ENCODE data around the gene GRAP.

The GRAP gene

DNA sequence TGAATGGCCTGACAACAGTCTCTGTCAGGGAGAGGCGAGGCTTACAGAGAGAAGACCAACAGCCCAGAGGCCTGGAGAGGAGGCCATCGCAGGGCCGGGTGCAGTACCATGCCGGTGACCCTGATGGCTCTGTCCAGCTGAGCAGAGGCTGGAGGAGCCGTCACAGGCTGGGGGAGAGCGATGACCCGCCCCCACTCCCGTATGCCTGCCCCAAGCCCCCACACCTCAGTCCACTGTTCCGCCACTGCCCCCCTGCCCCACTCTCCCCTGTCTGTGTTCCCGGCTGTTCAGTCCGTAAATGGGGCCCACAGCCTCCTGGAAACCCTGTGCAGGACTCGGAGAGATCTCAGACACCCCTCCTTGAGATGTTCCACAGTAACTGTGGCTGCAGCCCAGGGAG, 29.4 kb downstream of the GRAP start:
- no peak for ATAC-seq (ENCODE audit: insufficient read depth, low read depth)
- no peaks in the 10 kb centered on the region for H3K4me1 ChIP-seq (ENCODE audit: insufficient read depth, low read length)
- TF ChIP-seq, protein P1, sequence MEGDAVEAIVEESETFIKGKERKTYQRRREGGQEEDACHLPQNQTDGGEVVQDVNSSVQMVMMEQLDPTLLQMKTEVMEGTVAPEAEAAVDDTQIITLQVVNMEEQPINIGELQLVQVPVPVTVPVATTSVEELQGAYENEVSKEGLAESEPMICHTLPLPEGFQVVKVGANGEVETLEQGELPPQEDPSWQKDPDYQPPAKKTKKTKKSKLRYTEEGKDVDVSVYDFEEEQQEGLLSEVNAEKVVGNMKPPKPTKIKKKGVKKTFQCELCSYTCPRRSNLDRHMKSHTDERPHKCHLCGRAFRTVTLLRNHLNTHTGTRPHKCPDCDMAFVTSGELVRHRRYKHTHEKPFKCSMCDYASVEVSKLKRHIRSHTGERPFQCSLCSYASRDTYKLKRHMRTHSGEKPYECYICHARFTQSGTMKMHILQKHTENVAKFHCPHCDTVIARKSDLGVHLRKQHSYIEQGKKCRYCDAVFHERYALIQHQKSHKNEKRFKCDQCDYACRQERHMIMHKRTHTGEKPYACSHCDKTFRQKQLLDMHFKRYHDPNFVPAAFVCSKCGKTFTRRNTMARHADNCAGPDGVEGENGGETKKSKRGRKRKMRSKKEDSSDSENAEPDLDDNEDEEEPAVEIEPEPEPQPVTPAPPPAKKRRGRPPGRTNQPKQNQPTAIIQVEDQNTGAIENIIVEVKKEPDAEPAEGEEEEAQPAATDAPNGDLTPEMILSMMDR (IDR thresholded peaks at IDR 0.05; ENCODE audit: borderline replicate concordance, extremely low read depth, low read length, poor library complexity, severe bottlenecking) = no peak
- TF ChIP-seq EZH2 (IDR thresholded peaks at IDR 0.05; ENCODE audit: borderline replicate concordance, low read depth, low read length, severe bottlenecking) = no peak

DNA sequence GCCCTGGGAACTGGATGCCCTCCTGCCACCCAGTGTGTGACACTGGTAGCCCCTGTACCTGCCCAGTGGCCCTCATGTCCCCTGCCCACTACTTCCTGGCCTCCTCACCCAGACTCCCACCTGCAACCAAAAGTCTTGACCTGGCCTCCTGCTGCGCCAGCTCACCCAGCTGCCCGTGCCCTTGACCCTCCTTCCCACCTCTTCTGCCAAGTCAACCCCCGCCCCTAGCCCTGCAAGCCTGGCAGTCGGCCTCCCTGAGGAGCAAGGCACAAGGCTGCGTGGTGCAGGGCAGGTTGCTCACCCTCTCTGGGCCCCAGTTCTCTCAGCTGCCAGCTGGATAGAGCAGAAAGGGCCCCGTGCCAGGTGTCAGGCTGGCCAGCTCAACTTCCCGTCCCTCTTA, 29.9 kb downstream of the GRAP start:
- Histone ChIP-seq H3K9ac (ENCODE audit: low read depth, low read length) (no peak overlapping the region), H3K79me2 (ENCODE audit: insufficient read depth, low read length) (no peaks in the 10 kb centered on the region), H3K9me3 (ENCODE audit: insufficient read depth, low read length, severe bottlenecking) (no peaks in the 10 kb centered on the region), H3K27me3 (ENCODE audit: insufficient read depth, low read length, poor library complexity) (no peaks in the 10 kb centered on the region), H2AFZ (ENCODE audit: low read depth, low read length) (no peak overlapping the region), H3K4me1 (ENCODE audit: insufficient read depth, low read length) (no peaks in the 10 kb centered on the region), H3K4me3 (ENCODE audit: low read depth in 1 of 2, low read length in 2 of 2) (no peak overlapping the region), H4K20me1 (ENCODE audit: insufficient read depth, low read length) (peaks cover 15% of the 10 kb centered on the region; the same call in 1 of the 2 replicates), H3K27ac (ENCODE audit: low read length) (no peak overlapping the region), H3K4me2 (ENCODE audit: insufficient read depth, low read length) (no peak overlapping the region), H3K36me3 (ENCODE audit: insufficient read depth, low read length) (peaks cover 8% of the 10 kb centered on the region)
- ATAC-seq (ENCODE audit: insufficient read depth, low read depth) (no peak), DNase-seq (no peak)
- TF ChIP-seq, protein P1 (IDR thresholded peaks at IDR 0.05; ENCODE audit: borderline replicate concordance, extremely low read depth, low read length, poor library complexity, severe bottlenecking) = no peak
- no peak for TF ChIP-seq EZH2 (IDR thresholded peaks at IDR 0.05; ENCODE audit: borderline replicate concordance, low read depth, low read length, severe bottlenecking)

More for the DNA sequence above, 29.4 kb downstream of the GRAP start:
- Histone ChIP-seq H3K4me3 (ENCODE audit: low read depth in 1 of 2, low read length in 2 of 2) (no peak overlapping the region), H3K27me3 (ENCODE audit: insufficient read depth, low read length, poor library complexity) (no peaks in the 10 kb centered on the region), H3K9me3 (ENCODE audit: insufficient read depth, low read length, severe bottlenecking) (no peaks in the 10 kb centered on the region), H4K20me1 (ENCODE audit: insufficient read depth, low read length) (peaks cover 19% of the 10 kb centered on the region; the same call in 1 of the 2 replicates), H2AFZ (ENCODE audit: low read depth, low read length) (no peak overlapping the region), H3K4me2 (ENCODE audit: insufficient read depth, low read length) (no peak overlapping the region), H3K79me2 (ENCODE audit: insufficient read depth, low read length) (no peaks in the 10 kb centered on the region), H3K27ac (ENCODE audit: low read length) (no peak overlapping the region), H3K36me3 (ENCODE audit: insufficient read depth, low read length) (peaks cover 11% of the 10 kb centered on the region), H3K9ac (ENCODE audit: low read depth, low read length) (no peak overlapping the region)
- DNase-seq = no peak

DNA sequence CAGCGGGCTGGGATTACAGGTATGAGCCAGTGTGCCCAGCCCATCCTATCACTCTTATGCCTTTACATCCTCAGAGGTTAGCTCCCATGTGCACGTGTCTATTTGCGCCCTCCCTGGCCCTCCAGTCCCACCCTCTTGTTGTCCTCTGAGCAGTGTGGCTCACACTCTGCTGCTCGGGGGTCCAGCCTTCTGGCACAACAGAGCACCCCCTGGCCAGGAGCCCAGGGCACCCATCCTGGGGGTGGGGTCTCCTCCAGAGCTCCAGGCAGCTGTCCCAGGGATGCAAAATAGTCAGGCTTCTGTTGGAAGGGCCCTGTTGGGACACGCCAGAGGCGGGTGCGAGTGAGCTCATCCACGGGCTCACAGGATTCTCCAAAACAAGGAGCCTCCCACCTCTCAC, 30.5 kb downstream of the GRAP start:
- ATAC-seq (ENCODE audit: insufficient read depth, low read depth) = no peak

More for the DNA sequence above, 30.5 kb downstream of the GRAP start:
- no peaks in the 10 kb centered on the region for H3K27me3 ChIP-seq (ENCODE audit: insufficient read depth, low read length, poor library complexity)
- no peak overlapping the region for H3K27ac ChIP-seq (ENCODE audit: low read length)
- no peak overlapping the region for H2AFZ ChIP-seq (ENCODE audit: low read depth, low read length)
- H3K9me3 ChIP-seq (ENCODE audit: insufficient read depth, low read length, severe bottlenecking) = no peaks in the 10 kb centered on the region
- H3K4me1 ChIP-seq (ENCODE audit: insufficient read depth, low read length) = no peaks in the 10 kb centered on the region
- H3K4me2 ChIP-seq (ENCODE audit: insufficient read depth, low read length) = no peak overlapping the region
- no peaks in the 10 kb centered on the region for H3K79me2 ChIP-seq (ENCODE audit: insufficient read depth, low read length)
- TF ChIP-seq, protein P1 (IDR thresholded peaks at IDR 0.05; ENCODE audit: borderline replicate concordance, extremely low read depth, low read length, poor library complexity, severe bottlenecking) = no peak
- TF ChIP-seq EZH2 (IDR thresholded peaks at IDR 0.05; ENCODE audit: borderline replicate concordance, low read depth, low read length, severe bottlenecking) = no peak
- peaks cover 2% of the 10 kb centered on the region; the same call in 1 of the 2 replicates for H3K36me3 ChIP-seq (ENCODE audit: insufficient read depth, low read length)
- DNase-seq = no peak
- no peak overlapping the region for H3K4me3 ChIP-seq (ENCODE audit: low read depth in 1 of 2, low read length in 2 of 2)
- H3K9ac ChIP-seq (ENCODE audit: low read depth, low read length) = no peak overlapping the region
- peaks cover 15% of the 10 kb centered on the region; the same call in 1 of the 2 replicates for H4K20me1 ChIP-seq (ENCODE audit: insufficient read depth, low read length)

All from DND-41 (cell line).